B cell (primary cell): Measurements from ENCODE around the gene TMEM266. TPM values are rescaled to one million over a fixed set of nuclear protein-coding genes. Genes with fewer than 3 reads are reported as not detected.

Experiments used
- ATAC-seq: fragments of 200-7000 bp; cut with Tn5 transposase; one replicate; pipeline ENCODE4 v1.10.0; 2021; ENCODE audit warnings: low read depth, mild to moderate bottlenecking, moderate number of reproducible peaks, moderate library complexity
- CTCF ChIA-PET: fragments of 350-600 bp; sonication (Branson Sonifier 250); formaldehyde crosslinking; loops from one replicate; lab custom pipeline; 2021; ENCODE audit warnings: antibody characterized with exemption, inconsistent platforms; lab: Charles Lee
- POLR2A ChIA-PET: fragments of 350-600 bp; sonication (Branson Sonifier 250); formaldehyde crosslinking; loops from one replicate; lab custom pipeline; 2021; ENCODE audit warnings: antibody characterized with exemption; lab: Charles Lee
- DNase-seq: peaks from one replicate; pipeline ENCODE4 v3.0.0; 2013
- H2AFZ ChIP-seq: 2 replicates; pipeline ENCODE4 v1.6.1; 2012; ENCODE audit warnings: mild to moderate bottlenecking, low read depth, low read length; ENCODE audit not compliant: insufficient read depth, poor library complexity, severe bottlenecking
- H3K27ac ChIP-seq, 2 donors: 1 replicate in 1 of 2; 2 replicates in 1 of 2; pipeline ENCODE4 v1.5.1; 2012 to 2013; ENCODE audit warnings: low read length in 2 of 2, mild to moderate bottlenecking in 2 of 2, moderate library complexity in 1 of 2
- H3K27me3 ChIP-seq, 4 experiments: fragments of 200-600 bp in 1 of 4; sonication (generic) in 1 of 4; replicated peaks in 1 of 4; 1 replicate in 2 of 4; 2 replicates in 2 of 4; pipeline versions ENCODE4 v1.6.1 to v1.7.0; 2013 to 2016; ENCODE audit warnings: low read length in 3 of 4, mild to moderate bottlenecking in 2 of 4, mixed read lengths in 1 of 4, moderate library complexity in 1 of 4; ENCODE audit not compliant: insufficient read depth in 4 of 4, control insufficient read depth in 3 of 4; ENCODE audit errors: control extremely low read depth in 1 of 4
- H3K36me3 ChIP-seq, 2 experiments: replicated peaks in 1 of 2; 1 replicate in 1 of 2; 2 replicates in 1 of 2; pipeline versions ENCODE4 v1.6.1 to v1.7.1; 2013; ENCODE audit warnings: low read length in 1 of 2; ENCODE audit not compliant: insufficient read depth in 2 of 2, control insufficient read depth in 1 of 2; ENCODE audit errors: control extremely low read depth in 1 of 2, extremely low read depth in 1 of 2
- H3K4me1 ChIP-seq, 2 donors: fragments of 200-600 bp in 1 of 2; sonication (generic) in 1 of 2; 1 replicate in 1 of 2; 2 replicates in 1 of 2; pipeline versions ENCODE4 v1.5.1 to v1.6.1; 2013 to 2017; ENCODE audit warnings: low read length in 2 of 2; ENCODE audit not compliant: control insufficient read depth in 2 of 2, insufficient read depth in 2 of 2
- H3K4me2 ChIP-seq: replicated peaks from 2 replicates; pipeline ENCODE3; 2012; ENCODE audit warnings: mild to moderate bottlenecking, low read depth, low read length; ENCODE audit not compliant: poor library complexity, severe bottlenecking
- H3K4me3 ChIP-seq, 5 experiments: fragments of 200-600 bp in 1 of 5; sonication (generic) in 1 of 5; 1 replicate in 3 of 5; 2 replicates in 2 of 5; pipeline versions ENCODE4 v1.5.1 to v1.7.0; 2011 to 2016; ENCODE audit warnings: low read length in 4 of 5, mild to moderate bottlenecking in 4 of 5, low read depth in 2 of 5, control low read depth in 1 of 5, moderate library complexity in 1 of 5; ENCODE audit not compliant: insufficient read depth in 1 of 5; ENCODE audit errors: control extremely low read depth in 1 of 5, extremely low read depth in 1 of 5
- H3K79me2 ChIP-seq: fragments of 200-600 bp; sonication (generic); one replicate; pipeline ENCODE4 v1.6.0; 2016; ENCODE audit warnings: low read length; ENCODE audit not compliant: control insufficient read depth, insufficient read depth
- H3K9ac ChIP-seq: fragments of 200-600 bp; sonication (generic); 2 replicates; pipeline ENCODE4 v1.6.1; 2017; ENCODE audit warnings: mild to moderate bottlenecking, low read length, moderate library complexity
- H3K9me3 ChIP-seq, 3 donors: one replicate each; pipeline versions ENCODE4 v1.6.1 to v1.7.1; 2013; ENCODE audit warnings: low read length in 2 of 3; ENCODE audit not compliant: control insufficient read depth in 2 of 3, insufficient read depth in 1 of 3; ENCODE audit errors: control extremely low read depth in 1 of 3
- H4K20me1 ChIP-seq: 2 replicates; pipeline ENCODE4 v1.6.0; 2012; ENCODE audit warnings: mild to moderate bottlenecking, low read length; ENCODE audit not compliant: insufficient read depth, control insufficient read depth, poor library complexity, severe bottlenecking
- H3K27ac Mint-ChIP-seq: one replicate; pipeline ENCODE4 v1.8.0; 2021; ENCODE audit warnings: mixed read lengths
- H3K27me3 Mint-ChIP-seq: one replicate; pipeline ENCODE4 v1.8.0; 2021; ENCODE audit warnings: mixed read lengths
- H3K4me1 Mint-ChIP-seq: one replicate; pipeline ENCODE4 v1.8.0; 2021; ENCODE audit warnings: mixed read lengths
- H3K4me3 Mint-ChIP-seq: one replicate; pipeline ENCODE4 v1.8.0; 2021; ENCODE audit warnings: mixed read lengths
- H3K9me3 Mint-ChIP-seq: one replicate; pipeline ENCODE4 v1.8.0; 2022; ENCODE audit warnings: mixed read lengths; ENCODE audit not compliant: insufficient read depth
- CTCF ChIP-seq: fragments of 200-600 bp; IDR thresholded peaks from one replicate; pipeline ENCODE4 v1.8.0; 2022; ENCODE audit warnings: antibody characterized with exemption, mild to moderate bottlenecking
- EZH2 ChIP-seq: IDR thresholded peaks from 2 replicates; pipeline ENCODE4 v1.6.1; 2012; ENCODE audit warnings: borderline replicate concordance, low read depth, mild to moderate bottlenecking, moderate library complexity, low read length; ENCODE audit not compliant: insufficient read depth, poor library complexity, severe bottlenecking
- WGBS: methylation state at CpG from one replicate; pipeline ENCODE4 v1.1.5; 2013; ENCODE audit warnings: missing lambda C conversion rate; ENCODE audit not compliant: insufficient coverage; 5-methylcytosine and 5-hydroxymethylcytosine counted together
- intact Hi-C: fragments of 100-400 bp; cut with micrococcal nuclease; formaldehyde crosslinking; loops from one replicate; pipeline ENCODE4 v1.10.0; 2022
- polyA plus RNA-seq: library from polyadenylated mRNA; depleted of rRNA; stranded (reverse); fragments of >200 nt; gene quantifications from 2 replicates; pipeline ENCODE4 v1.2.3, GENCODE V29; 2012
- total RNA-seq, 2 donors: library from RNA; stranded (reverse); fragments of 120-200 nt in 1 of 2; gene quantifications; 1 replicate in 1 of 2; 2 replicates in 1 of 2; pipeline versions ENCODE4 v1.2.3 to v1.2.4, GENCODE V29; 2013 to 2022

Gene TMEM266
- total and polyA plus RNA-seq, 2 donors (not counting 1 experiment from before 2014, with no cell fraction given) = not detected

GRCh38 chr15:76196269-76197231 is 136.8 kb downstream of the TMEM266 start:
- Histone ChIP-seq H2AFZ (no peak overlapping the region), H3K79me2 (no peaks in the 10 kb centered on the region), H3K27me3 (peaks cover 0 to 8% (median under 1%) of the 10 kb centered on the region in 4 experiments), H4K20me1 (no peaks in the 10 kb centered on the region), H3K4me1 (peaks cover 2 to 20% of the 10 kb centered on the region in 2 donors), H3K27ac (peak overlapping the region in 1 of 2 donors; percentile 64), H3K4me2 (peak overlapping the region; percentile 44), H3K9ac (no peak overlapping the region), H3K9me3 (peaks cover 0 to 2% (median 0%) of the 10 kb centered on the region in 3 donors), H3K36me3 (no peaks in the 10 kb centered on the region), H3K4me3 (no peak overlapping the region)
- Mint-ChIP-seq H3K27ac (peak overlapping the region; percentile 43), H3K27me3 (no peaks in the 10 kb centered on the region), H3K4me1 (peaks cover 20% of the 10 kb centered on the region), H3K9me3 (no peaks in the 10 kb centered on the region), H3K4me3 (peak overlapping the region; percentile 29)
- WGBS = 70% methylated on average over 18 of the region's 18 CpGs
- intact Hi-C loops = no loop called here
- ChIA-PET CTCF (no interaction called here), POLR2A (interaction anchor here (0.8 kb wide), 1 partner anchor 117 kb away, joined by 3 read pairs; no protein-coding TSS in a partner anchor)
- TF ChIP-seq CTCF (no peak), EZH2 (no peak)
- DNase-seq (no peak), ATAC-seq (peak; percentile 70)
